GM19452 (cell line): ENCODE data around the gene EMX1.

Experiments used
- ATAC-seq: cut with Tn5 transposase; IDR thresholded peaks from one replicate; pipeline ENCODE4 v1.9.1; 2021; ENCODE audit not compliant: unreplicated experiment

EMX1 gene

GRCh38 chr2:72924353-72925240 lies 7.3 kb downstream of the EMX1 start:
- ATAC-seq, result no peak

DNA sequence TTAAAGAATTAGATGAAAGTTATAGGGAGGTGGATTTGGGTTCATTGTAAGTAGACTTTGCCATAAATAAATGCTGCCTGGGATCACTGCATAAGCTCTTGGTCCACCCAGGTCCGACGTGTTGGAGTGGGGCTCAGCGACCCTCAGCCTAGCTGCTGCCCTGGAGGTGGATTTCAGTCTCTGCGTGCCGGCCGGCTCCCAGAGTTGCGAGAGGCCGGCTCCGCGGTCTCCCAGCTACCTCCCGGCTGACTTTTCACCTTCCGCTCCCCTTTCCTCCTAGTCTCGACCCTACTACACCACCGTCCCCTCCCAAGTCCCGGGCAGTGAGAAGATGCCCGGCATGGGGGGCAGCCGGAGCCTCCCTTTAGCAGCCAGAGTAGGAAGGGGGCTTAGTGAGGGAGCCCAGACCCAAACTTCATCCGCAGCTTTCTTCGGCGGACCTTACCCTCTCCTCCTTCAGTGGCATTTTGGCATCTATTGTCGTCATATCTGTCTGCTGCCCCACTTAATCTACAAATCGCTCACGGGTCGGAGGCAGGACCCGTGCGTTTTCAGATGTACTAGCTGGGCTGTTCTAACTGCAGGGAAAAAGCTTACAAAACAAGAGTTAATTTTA lies 8.1 kb downstream of the EMX1 start:
- ATAC-seq, result no peak

GRCh38 chr2:72926368-72926767 lies 9.0 kb downstream of the EMX1 start:
- ATAC-seq, result no peak

DNA sequence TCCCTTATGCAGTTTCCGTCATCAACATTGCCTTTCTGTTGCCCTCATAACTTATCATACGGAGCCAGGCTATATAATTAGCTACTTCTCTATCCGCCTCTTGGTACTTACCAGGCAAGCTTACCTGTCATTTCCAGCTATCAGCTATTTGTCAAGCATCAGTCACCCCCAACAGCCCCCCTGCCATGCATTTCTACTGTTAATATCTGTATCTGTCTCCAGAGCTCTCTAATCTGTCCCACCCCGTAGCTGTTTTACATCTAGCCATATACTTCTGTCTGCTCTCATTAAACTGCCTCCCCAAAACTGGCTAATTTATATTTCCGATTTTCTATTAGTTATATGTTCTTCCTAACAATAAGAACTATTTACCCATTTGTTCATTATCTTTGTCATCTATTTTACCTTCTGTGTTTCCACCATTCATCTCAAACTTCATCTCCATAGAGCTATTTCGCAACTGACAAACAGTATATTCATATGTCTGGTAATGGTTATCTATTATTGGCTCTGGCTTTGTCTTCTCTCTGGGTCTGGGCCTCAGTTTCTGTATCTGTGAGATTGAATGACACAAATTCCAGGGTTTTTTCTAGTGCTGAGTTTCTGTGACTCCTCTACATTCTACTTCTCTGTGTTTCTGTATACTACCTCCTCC lies 9.6 kb downstream of the EMX1 start:
- ATAC-seq, result no peak

- ATAC-seq, result no peak
These were observed 10.6 kb downstream of the EMX1 start for GRCh38 chr2:72927619-72928550.

- no peak for ATAC-seq
These were observed 11.7 kb downstream of the EMX1 start for GRCh38 chr2:72929010-72929409.

GRCh38 chr2:72931280-72931910 lies 14.1 kb downstream of the EMX1 start:
- no peak for ATAC-seq

- ATAC-seq, result no peak
These were observed 14.9 kb downstream of the EMX1 start for GRCh38 chr2:72932045-72932740.

- no peak for ATAC-seq
These were observed 15.5 kb downstream of the EMX1 start for GRCh38 chr2:72932805-72933204.

GRCh38 chr2:72933207-72933606 lies 15.9 kb downstream of the EMX1 start:
- no peak for ATAC-seq

DNA sequence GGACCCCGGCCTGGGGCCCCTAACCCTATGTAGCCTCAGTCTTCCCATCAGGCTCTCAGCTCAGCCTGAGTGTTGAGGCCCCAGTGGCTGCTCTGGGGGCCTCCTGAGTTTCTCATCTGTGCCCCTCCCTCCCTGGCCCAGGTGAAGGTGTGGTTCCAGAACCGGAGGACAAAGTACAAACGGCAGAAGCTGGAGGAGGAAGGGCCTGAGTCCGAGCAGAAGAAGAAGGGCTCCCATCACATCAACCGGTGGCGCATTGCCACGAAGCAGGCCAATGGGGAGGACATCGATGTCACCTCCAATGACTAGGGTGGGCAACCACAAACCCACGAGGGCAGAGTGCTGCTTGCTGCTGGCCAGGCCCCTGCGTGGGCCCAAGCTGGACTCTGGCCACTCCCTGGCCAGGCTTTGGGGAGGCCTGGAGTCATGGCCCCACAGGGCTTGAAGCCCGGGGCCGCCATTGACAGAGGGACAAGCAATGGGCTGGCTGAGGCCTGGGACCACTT lies 16.4 kb downstream of the EMX1 start:
- ATAC-seq, result no peak

DNA sequence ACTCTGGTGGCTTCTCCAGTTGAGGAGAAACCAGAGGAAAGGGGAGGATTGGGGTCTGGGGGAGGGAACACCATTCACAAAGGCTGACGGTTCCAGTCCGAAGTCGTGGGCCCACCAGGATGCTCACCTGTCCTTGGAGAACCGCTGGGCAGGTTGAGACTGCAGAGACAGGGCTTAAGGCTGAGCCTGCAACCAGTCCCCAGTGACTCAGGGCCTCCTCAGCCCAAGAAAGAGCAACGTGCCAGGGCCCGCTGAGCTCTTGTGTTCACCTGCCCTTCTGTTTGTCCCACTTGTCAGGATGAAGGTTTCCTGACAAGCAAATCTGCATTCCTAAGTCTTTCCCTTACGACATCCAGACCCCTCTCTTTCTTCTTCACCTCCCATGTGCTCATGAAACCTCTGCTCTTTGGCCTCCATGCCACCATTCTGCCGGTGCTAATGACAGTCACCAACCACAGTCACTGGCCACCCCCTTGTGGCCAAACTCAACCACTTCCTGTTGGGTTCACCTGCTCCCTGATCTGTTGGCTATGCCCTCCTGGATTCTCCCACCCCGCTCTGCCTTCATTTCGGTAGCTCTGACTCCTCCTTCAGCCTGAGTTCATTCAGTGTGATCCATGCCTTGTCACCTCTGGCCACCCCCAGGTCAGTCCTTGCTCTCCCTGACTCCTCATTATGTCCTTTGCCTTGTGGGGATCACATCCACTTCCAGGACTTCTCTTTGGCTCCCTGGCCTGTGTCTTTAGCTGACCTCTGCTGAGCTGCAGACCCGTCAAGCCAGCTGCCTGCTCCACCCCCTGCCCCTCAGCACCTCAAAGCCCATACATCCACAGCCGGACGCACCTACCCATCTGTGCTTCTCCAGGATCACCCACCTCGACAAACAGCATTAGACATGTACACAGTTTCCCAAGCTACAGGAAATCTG lies 17.6 kb downstream of the EMX1 start:
- no peak for ATAC-seq

DNA sequence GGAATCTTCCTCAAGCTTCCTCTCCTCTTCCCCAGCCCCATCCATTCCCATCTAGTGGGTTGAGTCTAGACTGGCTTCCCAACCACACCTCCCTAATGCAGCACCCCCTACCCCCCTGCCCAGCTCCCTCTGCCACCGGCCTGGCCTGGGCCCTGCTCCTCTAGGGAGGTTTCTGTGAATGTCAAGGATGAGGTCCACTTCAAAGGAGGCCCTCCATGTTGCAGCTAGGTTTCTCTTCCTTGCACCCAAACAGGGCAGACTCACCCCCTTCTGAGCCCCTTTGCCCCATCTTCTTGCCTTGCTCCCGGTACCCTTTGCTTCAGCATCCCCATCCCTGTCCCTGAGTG lies 18.3 kb downstream of the EMX1 start:
- no peak for ATAC-seq

DNA sequence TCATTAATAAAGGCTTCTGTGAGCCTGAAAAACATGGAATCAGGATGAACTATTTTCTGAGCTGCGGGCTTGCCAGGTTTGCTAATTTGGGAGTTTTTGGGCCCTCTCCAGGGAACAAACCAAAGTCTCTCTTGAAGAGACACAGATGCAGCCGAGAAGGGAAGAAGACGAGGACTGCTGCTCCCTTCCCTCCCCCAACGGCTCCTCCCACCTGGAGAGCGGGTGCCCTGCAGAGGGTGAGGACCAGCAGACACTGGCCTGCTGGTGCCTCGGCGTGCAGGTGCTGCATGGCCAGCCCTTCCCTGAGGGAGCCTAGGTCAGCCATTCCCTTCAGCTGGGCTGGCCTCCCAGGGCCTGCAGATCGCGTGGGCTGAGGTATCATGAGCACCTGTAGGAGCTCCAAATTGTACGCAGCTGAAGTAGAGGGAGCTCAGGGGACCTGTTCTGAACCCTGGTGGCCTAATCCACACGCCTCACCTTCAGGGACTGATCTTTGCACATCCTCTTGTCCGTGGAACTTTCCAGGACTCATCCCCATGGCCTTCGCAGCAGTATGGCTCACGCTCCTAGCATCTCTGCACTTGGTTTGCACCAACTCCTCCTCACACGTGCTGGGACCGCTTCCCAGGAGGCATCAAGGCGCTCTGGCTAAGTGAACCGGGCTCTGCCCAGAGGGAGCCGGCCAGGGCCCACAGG lies 19.5 kb downstream of the EMX1 start:
- no peak for ATAC-seq

DNA sequence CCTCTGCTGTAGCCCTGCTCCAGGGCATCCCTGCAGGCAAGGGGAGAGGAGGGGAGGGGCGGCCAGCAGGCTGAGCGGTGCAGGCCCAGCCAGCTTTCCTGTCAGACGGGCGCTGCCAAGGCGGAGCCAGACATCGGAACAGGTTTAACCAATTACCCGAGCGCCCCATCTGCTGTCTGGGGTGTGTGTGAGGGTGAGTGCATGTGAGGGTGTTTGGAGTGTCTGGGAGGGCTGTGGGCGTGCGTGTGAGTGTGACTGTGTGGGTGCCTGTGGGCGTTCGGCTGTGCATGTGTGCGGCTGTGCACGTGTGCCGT lies 20.0 kb downstream of the EMX1 start:
- ATAC-seq, result no peak

- ATAC-seq, result no peak
These were observed 21.1 kb downstream of the EMX1 start for GRCh38 chr2:72938455-72938854.

- ATAC-seq, result no peak
These were observed 23.0 kb downstream of the EMX1 start for GRCh38 chr2:72940361-72940760.

DNA sequence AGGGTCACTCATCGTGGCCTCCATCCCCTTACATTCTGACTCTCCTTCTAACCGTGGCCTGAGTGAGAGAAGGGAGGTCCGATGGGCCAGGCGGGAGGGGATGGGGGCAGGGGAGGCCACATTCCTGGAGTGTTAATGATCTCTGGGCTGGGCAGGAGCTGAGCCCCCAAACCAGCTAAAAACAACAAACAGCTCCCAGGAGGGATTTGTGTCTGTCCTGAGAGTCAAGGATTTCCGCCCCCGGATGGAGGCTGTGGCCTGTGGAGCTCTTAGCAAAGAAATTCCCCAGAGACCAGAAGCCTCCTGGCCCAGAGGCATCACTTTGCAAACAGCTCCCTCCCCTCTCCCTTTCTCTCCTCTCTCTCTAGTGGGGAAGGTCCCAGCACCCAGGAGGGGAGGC lies 23.5 kb downstream of the EMX1 start:
- no peak for ATAC-seq
